C1 segment of cervical spinal cord (tissue), 14 donors: ENCODE measurements around the gene THYN1.
A peak's percentile ranks its signal among the peaks of the same experiment; 100 is the strongest.

Source experiments
- DNase-seq, 14 donors: peaks; one replicate each; lab custom pipeline; 2025; lab: John Stamatoyannopoulos, UW

The THYN1 gene

DNA sequence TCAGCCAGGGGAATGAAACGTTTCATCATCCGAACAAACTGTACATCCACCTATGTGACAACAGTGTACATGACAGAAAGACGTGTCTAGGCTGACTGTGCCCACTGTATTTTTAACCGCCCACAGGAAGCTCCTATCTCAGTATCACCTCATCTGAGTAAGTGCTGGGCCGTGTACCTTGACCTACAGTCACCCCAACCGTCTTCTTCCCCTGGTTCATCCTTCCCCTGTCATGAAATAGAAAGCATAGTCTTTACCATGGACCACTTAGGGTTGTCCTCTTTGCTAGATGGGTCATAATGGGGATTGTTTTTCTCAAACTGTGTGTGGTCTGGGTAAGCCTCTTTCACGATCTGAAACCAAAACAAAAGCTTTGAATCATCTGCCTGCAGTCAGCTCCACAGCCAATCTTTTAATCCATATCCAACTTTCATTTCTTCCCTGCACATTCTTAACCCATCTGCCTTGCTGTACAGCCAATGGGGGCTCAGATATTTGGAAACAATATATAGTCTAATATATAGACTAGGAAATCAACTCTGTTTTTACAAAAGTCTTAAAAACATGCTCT, 4.2 kb downstream of the THYN1 start:
- no peak for DNase-seq

DNA sequence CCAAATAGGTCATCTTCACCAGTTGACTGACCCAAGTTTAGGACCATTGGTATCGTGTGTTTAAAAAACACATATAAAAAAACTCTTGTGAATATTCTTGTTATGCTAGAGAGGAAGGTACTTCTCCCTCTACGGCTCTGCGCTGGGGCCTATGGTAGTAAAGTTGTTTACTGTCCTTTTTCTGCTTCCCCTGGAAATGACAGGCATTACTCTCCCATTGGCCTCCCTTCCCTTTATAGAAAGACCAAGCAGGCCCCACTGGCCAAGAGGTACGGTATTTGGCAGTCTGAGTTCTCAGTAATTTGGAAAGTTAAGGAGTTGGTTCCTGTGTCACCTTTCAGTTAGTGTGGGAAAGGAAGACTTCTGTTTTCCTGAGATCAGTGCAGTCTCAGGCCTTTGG, 6.5 kb downstream of the THYN1 start:
- DNase-seq, result no peak

DNA sequence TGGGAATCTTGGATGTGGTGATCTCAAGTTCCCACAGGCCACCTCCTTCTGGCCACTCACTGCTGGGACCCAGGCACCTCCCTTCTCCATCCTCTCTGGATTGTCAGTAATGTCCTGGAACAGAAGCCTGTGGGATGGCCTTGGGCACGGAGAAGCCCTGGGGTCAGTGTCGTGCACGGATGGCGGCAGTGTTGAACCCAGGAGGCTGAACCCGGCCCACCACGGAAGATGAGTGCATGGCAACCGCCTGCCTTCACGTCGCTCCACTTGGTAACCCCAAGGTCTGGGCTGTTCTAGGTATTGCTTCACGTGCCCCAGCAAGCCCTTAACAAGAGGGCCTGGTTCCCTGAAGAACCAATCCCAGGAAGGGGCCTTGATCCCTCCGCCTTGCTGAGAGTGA, 7.1 kb downstream of the THYN1 start:
- no peak for DNase-seq

DNA sequence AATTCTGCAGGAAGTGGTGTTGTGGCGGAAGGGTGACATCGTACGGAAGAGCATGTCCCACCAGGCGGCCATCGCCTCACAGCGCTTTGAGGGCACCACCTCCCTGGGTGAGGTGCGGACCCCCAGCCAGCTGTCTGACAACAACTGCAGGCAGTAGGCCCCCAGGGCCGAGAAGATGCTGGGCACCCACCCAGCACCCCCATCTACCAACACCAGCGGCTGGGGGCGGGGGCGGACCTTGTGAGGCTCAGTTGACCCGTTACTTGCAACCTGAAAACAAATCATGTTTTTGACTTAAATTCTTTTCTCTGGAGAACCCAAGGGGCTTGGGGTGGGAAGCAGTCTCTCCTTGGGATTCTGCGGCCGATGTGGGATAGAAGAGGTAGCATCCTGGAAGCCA, 7.7 kb downstream of the THYN1 start:
- DNase-seq, result no peak

DNA sequence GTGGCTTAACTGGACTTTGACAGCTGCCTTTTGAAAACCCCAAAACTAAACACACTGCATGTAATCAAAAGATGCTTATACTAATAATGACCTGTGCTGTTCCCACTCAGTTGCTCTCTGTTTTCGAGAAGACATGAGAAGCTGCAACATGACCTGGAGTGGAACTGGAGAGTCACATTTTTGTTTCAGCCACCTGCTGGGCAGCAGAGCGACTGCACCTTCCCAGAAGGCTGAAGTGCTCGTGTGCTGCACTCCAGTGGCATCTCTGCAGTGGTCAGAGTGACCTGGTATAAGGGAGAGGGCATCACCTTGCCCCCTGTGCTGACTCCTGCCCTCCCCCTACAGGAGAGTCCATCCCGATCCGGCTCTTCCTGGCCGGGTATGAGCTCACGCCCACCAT, 8.6 kb downstream of the THYN1 start:
- DNase-seq, result no peak

DNA sequence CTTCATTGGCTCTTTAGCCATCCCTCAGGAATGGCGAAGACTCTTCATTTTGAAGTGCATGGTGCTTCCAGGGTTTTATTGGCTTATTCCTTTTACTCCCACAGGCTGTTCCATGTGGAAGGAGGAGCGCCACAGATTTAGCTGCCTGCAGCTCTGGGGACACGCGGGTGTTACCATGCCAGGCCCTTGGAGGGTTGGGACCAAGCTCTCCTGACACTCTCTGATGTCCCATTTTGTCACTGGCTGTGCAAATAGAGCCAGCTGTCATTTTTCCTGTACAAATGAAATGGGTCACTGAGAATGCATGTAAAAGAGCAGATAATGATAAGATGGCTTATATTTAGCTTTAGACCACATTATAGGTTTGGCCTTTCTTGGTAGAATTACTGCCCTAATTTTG, 9.2 kb downstream of the THYN1 start:
- no peak for DNase-seq

DNA sequence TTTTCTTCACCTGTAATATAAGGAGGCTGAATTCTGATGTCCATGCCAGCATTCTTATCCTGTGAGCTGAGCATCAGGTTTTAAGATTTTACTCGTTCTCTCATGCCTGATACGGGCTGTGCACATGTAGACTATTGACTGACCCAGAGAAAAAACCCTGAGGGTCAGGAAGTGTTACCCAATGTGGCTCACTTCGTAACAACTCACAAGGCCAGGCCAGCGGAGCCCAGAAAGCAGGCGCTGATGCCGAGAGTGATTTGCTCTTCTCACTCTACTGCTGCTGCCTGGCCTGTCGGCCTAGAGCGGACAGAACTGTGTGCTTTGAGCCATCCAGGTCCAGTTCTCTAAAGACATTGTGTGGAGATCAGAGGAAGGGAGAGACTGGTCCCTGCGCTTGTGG, 10.8 kb downstream of the THYN1 start:
- no peak for DNase-seq

DNA sequence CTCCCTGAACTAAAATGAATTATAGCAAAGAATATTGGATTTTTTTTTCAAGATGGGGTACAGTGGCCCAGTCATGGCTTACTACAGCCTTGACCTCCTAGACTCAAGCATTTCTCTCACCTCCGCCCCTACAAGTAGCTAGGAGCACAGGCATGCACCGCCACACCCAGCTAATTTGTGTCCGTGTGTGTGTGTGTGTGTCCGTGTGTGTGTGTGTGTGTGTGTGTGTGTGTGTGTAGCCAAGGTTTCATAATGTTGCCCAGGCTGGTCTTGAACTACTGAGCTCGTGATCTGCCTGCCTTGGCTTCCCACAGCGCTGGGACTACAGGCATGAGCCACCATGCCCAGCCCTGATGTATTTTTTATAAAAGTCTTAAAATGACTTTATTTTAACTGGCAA, 12.6 kb downstream of the THYN1 start:
- DNase-seq, result no peak

DNA sequence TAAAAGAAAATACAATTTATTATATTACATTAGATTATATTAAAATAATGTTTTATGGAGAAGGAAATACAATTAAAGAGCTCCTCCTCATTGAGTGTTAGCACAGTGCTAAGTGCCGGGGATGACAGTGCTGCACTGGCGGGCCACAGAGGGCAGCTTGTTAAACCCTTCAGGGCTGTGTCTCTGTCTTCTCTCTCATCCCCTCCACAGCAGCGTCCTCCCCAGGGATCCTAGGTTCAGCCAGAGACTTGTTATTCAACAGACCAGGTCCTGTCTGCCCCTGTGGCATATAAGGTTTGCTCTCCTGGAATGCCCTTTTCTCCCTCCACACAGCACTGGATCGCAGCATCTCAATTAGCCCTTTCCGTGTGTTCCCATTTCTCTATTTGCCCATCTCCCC, 14.2 kb downstream of the THYN1 start:
- DNase-seq, result no peak

DNA sequence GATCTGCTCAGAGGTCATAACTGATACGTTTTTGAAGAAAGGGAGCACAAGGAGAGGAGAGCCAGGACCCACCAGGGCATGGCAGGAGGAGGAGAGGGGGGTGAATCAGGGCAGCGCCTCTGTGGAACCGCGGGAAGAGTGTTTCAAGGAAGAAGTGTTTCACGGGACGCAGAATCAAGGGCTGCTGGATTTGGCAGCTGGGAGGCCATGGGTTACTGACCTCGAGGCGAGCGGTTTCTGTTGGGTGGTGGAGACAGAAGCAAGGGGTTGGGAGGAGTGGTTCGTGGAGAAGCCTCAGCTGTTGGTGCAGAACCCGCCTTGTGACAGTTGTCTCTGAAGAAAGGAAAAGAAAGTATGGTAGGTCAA, 15.6 kb downstream of the THYN1 start:
- DNase-seq, result no peak

DNA sequence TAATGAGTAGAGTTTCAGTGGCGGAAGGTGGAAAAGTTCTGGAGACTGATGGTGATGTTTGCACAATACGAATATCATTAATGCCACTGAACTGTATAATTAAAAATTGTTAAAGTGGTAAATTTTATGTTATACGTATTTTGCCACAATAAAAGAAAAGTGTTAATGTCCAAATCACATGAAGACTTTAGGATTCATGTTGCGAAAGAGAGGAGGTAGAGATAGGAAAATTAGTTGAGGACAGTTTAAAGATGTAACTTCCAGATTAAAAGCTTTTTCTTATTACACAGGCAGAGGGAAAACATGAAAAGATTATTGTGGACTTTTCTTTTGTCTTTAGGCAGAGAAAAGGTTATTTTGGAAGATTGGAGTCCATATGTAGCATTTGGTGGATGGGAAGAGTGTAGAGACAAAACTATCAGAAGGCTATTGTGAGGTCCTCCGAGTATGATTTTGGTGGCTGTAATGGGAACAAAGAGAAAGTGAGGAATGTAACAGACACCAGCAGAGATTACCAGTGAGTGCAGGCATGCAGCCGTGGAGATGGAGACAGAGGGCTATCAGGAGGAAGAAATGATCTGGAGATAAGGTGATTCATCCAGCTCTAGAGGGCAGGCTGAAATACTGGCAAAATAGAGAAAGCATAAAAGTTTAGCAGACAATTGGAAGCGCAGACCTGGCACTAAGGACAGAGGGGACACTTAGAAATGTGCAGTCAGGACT, 16.2 kb downstream of the THYN1 start:
- DNase-seq, result no peak

DNA sequence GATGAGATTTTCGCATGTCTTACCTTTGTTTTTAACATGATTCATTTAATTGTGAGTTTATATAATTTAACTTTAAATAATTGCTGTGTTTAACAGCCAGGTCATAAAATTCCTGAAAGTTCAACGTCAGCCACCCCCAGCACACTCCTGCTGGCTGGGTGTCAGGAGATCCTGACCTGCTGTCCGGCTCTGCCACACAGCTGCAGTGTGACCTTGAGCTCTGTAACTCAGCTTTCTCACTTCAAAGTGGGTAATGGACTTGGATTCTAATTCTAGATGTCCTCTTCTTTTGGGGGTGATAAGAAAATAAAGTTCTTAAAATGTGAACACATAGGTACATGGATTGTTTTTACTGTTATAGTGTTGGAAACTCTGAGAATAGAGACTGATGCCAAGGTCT, 17.8 kb downstream of the THYN1 start:
- DNase-seq, result no peak

DNA sequence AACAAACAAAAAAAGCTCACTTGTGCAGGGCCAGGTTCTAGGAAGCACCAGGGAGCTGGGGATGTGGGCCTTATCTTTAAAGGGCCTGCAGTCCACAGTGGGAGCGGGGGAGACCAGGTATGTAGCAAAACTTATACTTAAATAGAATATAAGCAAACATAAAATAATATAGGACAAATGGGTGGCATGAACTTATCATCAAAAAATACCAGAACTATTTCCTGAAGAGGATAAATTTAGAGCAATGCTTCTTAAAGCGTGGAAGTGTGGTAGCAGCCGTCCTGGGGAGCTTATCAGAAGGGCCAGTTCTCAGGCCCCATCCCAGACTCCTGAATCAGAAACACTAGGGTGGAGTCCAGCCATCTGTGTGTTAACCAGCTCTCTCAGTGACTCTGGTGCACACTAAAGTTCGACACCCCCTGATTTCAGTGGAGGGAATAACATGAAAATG, 19.4 kb downstream of the THYN1 start:
- DNase-seq, result no peak

DNA sequence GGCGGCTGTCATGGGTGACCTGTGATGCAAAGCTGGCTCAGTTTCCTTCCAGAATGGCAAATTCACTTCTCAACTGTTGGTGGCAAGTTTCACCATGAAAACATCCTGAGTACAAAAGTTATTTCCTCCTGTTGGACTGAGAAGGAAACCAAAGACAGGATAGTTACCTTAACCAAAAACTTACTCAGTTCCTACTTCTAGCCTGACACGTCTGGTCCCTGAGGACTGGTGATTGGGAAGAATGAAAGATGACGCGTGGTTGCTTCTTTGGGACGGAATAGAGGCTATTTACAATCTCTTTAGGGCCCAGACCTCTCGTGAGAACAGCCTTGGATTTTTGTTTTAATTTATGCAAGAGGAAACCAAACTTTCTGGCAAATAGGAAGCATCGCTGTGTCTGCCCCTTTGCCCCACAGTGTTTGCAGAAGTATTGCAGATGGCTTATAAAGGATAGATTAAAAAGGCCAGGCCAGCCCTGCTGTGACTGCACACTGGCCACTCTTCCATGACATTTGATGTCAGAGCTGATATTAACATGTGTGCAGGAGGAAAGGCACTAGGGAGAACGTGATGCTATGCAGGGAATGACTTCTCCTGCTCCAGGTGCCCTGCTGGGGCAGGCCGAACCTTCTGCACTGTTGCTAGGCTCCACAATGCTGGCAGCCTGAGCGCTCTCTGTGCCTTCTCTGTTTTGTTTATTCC, 21.0 kb downstream of the THYN1 start:
- no peak for DNase-seq

DNA sequence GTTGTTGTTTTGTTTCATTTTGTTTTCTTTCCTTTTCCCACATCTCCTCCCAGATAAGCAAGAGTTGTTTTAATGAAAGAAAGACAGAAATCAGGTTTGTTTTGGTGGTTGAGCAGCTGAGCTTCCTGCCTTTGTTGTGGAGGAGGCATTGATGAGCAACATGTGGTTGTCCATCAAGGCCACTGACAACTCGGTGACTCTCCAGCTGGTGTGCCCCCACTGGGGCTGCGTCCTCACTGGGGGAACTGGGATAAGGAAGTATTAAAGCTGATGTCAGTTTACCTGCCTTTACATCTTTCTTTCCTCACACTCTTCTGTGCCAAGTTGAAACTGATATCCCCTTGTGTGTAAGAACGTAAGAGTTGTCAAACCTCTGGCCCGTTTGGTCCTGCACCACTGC, 22.8 kb downstream of the THYN1 start:
- no peak for DNase-seq

DNA sequence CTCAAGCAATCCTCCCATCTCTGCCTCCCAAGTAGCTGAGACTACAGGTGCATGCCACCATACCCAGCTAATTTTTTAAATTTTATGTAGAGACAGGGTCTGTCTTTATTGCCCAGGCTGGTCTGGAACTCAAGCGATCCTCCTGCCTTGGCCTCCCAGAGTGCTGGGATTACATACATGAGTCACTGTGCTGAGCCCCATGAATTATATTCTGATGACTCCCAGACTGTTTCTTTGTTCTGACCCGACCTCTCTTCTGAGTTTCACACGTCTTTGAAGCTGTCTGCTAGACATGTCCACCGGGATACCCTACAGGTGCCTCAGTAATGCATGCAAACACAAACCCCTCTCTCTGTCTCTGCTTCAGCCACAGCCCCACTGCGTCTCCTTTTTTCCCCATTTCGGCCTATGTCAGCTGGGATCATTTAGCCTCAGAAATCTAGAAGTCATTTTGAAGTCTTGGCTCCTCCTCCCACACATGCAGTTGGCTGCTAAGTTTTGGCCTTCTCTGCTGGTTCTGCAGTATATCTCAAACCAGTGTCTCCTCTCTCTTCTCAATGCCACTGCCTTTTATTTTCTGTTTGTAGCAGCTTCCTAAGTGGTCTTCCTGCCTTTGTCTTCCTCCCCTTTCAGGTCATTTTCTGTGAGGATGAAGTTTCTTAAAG, 23.9 kb downstream of the THYN1 start:
- no peak for DNase-seq

DNA sequence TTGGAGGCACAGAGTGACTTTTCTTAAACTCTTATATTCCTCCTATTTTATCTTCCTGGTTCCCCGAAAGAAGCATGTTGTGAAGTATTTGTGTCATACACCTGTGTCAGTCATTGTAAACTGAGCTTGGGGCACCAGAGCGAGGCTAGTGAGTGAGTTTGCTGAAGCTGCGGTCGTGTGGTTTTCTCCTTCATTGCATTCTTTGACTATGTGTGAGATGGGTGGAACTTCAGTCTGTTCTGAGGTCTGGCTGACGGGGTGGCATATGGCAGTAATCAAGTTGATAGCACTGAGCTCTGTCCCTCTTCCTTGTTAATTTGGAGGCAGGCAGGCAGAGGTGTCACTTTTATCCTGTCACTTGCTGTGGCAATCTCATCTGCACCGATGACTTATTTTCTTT, 24.5 kb downstream of the THYN1 start:
- DNase-seq, result no peak

DNA sequence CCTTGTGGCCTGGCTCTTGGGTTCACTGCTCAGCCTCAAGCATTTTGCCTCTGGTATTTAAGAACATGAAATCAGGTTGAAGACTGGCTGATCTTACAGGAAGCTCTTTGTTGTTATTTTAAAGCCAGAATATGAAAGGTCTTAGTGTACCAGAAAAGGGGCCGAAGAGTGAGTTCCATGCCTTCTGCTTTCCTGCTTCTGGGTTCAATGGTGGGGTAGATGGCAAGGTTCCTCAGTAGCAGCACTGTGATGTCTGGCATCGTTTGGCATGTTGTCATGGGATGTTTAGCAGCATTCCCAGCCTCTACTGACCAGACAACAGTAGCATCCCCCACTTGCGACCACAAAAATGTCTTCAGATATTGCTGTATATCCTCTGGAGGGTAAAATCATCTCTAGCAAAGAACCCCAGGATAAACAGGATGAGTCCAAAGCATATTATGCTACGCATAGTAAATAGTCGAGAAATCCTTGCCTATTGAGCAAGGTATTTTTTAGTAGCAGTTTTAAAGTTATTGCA, 26.3 kb downstream of the THYN1 start:
- DNase-seq, result no peak

DNA sequence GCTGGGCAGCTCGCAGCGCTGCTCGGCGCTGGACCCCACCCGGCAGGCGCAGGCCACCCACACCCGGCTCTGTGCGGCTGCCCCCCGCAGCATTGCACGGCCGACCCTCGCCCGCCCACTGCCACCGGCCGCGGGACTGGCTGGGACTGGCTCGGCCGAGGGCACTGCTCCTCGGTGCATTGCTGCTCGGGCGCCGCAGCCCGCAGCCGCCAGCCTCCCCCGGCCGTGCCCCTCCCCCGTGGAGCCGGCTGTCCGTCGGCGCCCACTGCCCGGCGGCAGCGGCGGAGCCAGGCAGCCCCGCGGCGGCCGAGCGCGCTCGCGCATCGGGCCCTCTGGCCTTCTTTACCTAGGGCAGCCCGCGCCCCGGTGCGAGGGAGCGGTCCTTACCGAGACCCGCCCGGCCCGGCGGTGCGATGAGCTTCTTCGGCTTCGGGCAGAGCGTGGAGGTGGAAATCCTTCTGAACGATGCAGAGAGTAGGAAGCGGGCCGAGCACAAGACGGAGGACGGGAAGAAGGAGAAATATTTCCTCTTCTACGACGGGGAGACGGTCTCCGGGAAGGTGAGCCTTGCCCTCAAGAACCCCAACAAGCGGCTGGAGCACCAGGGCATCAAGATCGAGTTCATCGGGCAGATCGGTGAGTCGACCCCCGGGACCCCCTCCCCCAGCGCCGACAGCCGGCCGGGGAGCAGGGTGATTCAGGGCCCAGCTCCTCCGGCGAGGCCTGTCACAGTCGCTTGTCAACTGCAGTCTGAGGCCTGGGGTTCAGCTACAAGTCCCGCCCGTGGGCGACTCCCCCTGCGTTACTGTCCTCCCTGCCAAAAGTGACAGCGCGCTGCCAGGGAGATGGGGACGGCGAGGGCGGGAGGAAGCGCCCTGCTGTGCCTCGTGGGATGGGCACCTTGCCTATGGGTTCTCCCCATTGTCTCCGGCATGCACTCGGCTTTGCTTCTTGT, 28.2 kb downstream of the THYN1 start:
- DNase-seq, result peak in 13 of 14 donors; percentile 18 to 77 (median 53)

DNA sequence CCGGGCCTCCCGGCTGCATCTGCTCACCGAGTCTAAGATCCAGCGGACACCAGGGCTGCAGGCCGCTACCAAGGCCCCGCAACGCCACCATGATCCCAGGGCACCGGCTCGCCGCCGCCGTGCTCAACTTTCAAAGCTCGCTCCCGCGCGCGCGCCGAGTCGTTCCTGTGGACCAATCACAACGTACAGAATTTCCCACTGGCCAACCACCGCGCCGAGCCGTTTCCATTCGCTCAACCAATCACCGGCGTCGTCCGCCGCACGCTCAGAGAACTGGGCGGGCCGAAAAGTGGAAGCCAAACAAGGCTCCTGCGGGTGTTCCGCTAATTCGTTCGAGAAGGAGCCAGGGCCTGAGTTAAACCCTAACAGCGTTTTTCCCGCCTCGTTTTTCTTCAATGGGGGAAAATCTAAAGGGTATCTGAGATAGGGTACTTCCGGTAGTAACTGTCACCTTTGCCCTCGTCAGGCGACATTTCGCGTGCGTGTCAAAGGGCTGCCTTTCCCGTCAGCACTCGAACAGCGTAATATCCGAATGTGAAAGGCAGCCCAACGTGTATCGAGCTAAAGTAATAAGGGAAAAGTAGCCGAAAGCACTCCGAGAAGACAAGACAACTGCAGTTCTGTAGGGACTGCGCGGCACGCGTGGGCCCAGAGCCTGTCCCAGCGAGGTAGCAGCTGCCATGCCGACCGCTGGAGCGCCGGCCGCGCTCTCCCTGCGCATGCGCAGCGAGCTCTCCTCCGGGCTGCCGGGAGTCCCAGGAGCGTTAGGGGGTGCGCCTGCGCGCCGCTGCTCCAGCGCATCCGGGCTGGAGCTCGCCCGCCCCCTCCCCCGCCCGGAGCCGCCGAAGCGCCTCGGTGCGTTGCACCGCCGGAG, 29.1 kb downstream of the THYN1 start, which contains the start of the genes NCAPD3 and VPS26B:
TSS of gene NCAPD3 (minus strand) at position 132 of the 874 bp plus-strand sequence. CDS start at position 91, 41 bp downstream.
TSS of gene VPS26B (plus strand) at position 836 of the 874 bp plus-strand sequence. CDS start 452 bp downstream, outside the sequence.
- DNase-seq, result peak; percentile 62 to 96 (median 93)
